ENCODE data around the gene BAX. TPM values are rescaled to one million over a fixed set of nuclear protein-coding genes. Genes with fewer than 3 reads are reported as not detected.

Gene BAX
- total RNA-seq, 1 donor from 2014 or later, result 141 TPM

DNA sequence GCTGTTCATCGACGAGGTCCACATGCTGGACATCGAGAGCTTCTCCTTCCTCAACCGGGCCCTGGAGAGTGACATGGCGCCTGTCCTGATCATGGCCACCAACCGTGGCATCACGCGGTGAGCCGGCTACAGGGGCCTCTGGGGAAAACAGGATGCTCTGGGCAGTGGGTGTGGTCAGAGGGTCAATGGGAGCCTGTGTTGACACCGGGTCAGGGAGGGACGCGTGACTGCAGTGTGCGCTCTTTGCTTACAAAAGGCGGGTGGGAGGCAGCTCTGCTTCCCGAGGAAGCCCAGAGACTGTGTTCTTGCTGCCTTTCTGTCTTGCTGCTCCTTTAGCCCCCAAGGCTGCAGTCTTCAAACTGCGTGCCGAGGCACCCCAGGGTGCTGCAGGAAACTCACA lies 56.5 kb downstream of the BAX start:
- H3K4me1 Mint-ChIP-seq (ENCODE audit: low read depth), result no peaks in the 10 kb centered on the region
- H3K4me3 Mint-ChIP-seq (ENCODE audit: low read depth), result no peak overlapping the region
- TF ChIP-seq CTCF (IDR thresholded peaks at IDR 0.05; ENCODE audit: unreplicated experiment), result no peak
- no peaks in the 10 kb centered on the region for H3K27me3 Mint-ChIP-seq
- H3K27ac Mint-ChIP-seq, result no peak overlapping the region
- H3K36me3 Mint-ChIP-seq (ENCODE audit: insufficient read depth), result peaks cover 18% of the 10 kb centered on the region
- no peaks in the 10 kb centered on the region for H3K9me3 Mint-ChIP-seq (ENCODE audit: low read depth)
- DNase-seq (ENCODE audit: low spot score, unreplicated experiment), result no peak

Small RNA genes within 50 kb of the gene (microRNA-seq; reads per million reads assigned to microRNA genes)
- gene MIR6798 (ENCODE audit: borderline number of aligned reads, unreplicated experiment), result not detected

Other genes with a start within 250 kb of the BAX start
- gene MAMSTR, start 235.2 kb upstream of the BAX start, total RNA-seq, result 2.0 and 2.1 TPM in 2 replicates
- 1.9 and 2.4 TPM in 2 replicates for gene RASIP1, start 214.3 kb upstream of the BAX start, total RNA-seq
- gene IZUMO1, start 208.0 kb upstream of the BAX start, total RNA-seq, result 0.55 and 1.0 TPM in 2 replicates
- gene FUT1, start 202.2 kb upstream of the BAX start, total RNA-seq, result 5.4 and 6.9 TPM in 2 replicates
- not detected in 2 replicates for gene FGF21, start 199.4 kb upstream of the BAX start, total RNA-seq
- gene BCAT2, start 143.8 kb upstream of the BAX start, total RNA-seq, result 61.0 and 70.0 TPM in 2 replicates
- gene HSD17B14, start 118.4 kb upstream of the BAX start, total RNA-seq, result 20.5 and 22.1 TPM in 2 replicates
- gene PLEKHA4, start 86.3 kb upstream of the BAX start, total RNA-seq, result 8.5 and 11.7 TPM in 2 replicates
- gene PPP1R15A, start 82.5 kb upstream of the BAX start, total RNA-seq, result 44.5 and 48.9 TPM in 2 replicates
- 0.46 TPM in 1 of 2 replicates, not detected in the other for gene TULP2, start 56.1 kb upstream of the BAX start, total RNA-seq
- gene NUCB1, start 54.6 kb upstream of the BAX start, total RNA-seq, result 149 and 165 TPM in 2 replicates
- gene DHDH, start 21.2 kb upstream of the BAX start, total RNA-seq, result 1.1 and 1.8 TPM in 2 replicates
- gene FTL, start 10.4 kb downstream of the BAX start, total RNA-seq, result 2,544 and 2,716 TPM in 2 replicates
- gene GYS1, start 38.4 kb downstream of the BAX start, total RNA-seq, result 57.4 and 65.8 TPM in 2 replicates
- 81.5 and 83.0 TPM in 2 replicates for gene RUVBL2, start 39.0 kb downstream of the BAX start, total RNA-seq
- gene LHB, start 62.2 kb downstream of the BAX start, total RNA-seq, result not detected in 2 replicates
- gene CGB3, start 69.5 kb downstream of the BAX start, total RNA-seq, result not detected in 2 replicates
- gene CGB2, start 77.0 kb downstream of the BAX start, total RNA-seq, result not detected in 2 replicates
- not detected in 2 replicates for gene CGB1, start 82.0 kb downstream of the BAX start, total RNA-seq
- not detected in 2 replicates for gene CGB5, start 89.0 kb downstream of the BAX start, total RNA-seq
- not detected in 2 replicates for gene CGB8, start 94.2 kb downstream of the BAX start, total RNA-seq
- 0.38 and 0.80 TPM in 2 replicates for gene CGB7, start 102.9 kb downstream of the BAX start, total RNA-seq
- 0.91 and 1.5 TPM in 2 replicates for gene NTF4, start 109.9 kb downstream of the BAX start, total RNA-seq
- not detected in 2 replicates for gene KCNA7, start 117.8 kb downstream of the BAX start, total RNA-seq
- 355 and 363 TPM in 2 replicates for gene SNRNP70, start 130.6 kb downstream of the BAX start, total RNA-seq
- gene LIN7B, start 159.5 kb downstream of the BAX start, total RNA-seq, result 7.0 and 9.3 TPM in 2 replicates
- 1.3 and 1.5 TPM in 2 replicates for gene C19orf73, start 164.3 kb downstream of the BAX start, total RNA-seq
- 6.7 and 8.5 TPM in 2 replicates for gene PPFIA3, start 164.7 kb downstream of the BAX start, total RNA-seq
- gene HRC, start 200.5 kb downstream of the BAX start, total RNA-seq, result 1.6 and 2.1 TPM in 2 replicates
- gene TRPM4, start 202.9 kb downstream of the BAX start, total RNA-seq, result 16.9 and 17.7 TPM in 2 replicates